ENCODE measurements around the gene MIA. TPM values are rescaled to one million over a fixed set of nuclear protein-coding genes. Genes with fewer than 3 reads are reported as not detected.
"Not testable (repeated sequence)": the region's sequence is repeated elsewhere in the genome, so short reads cannot be mapped to it uniquely, and the experiment has no call there.

MIA gene
- total RNA-seq, 1 experiment from 2014 or later, result not detected

- in situ Hi-C loops (cut with HindIII; ENCODE audit: low sequenced_read_pairs), result no loop called here
- DNase-seq (ENCODE audit: low spot score), result peak; percentile 15
These were observed 36.4 kb downstream of the MIA start for GRCh38 chr19:40811478-40812341.

- in situ Hi-C loops (cut with HindIII; ENCODE audit: low sequenced_read_pairs); DNase-seq (ENCODE audit: low spot score): not testable (repeated sequence)
These were observed 37.2 kb downstream of the MIA start for GRCh38 chr19:40812571-40812970.

- in situ Hi-C loops (cut with HindIII; ENCODE audit: low sequenced_read_pairs), result no loop called here
- DNase-seq (ENCODE audit: low spot score), result no peak
These were observed 37.9 kb downstream of the MIA start for GRCh38 chr19:40813182-40813581.

GRCh38 chr19:40815223-40815622 lies 39.9 kb downstream of the MIA start:
- in situ Hi-C loops (cut with HindIII; ENCODE audit: low sequenced_read_pairs), result no loop called here
- DNase-seq (ENCODE audit: low spot score), result no peak

GRCh38 chr19:40818480-40819399 lies 43.4 kb downstream of the MIA start:
- peak; percentile 49 for DNase-seq (ENCODE audit: low spot score)
- in situ Hi-C loops (cut with HindIII; ENCODE audit: low sequenced_read_pairs), result not testable (repeated sequence)

GRCh38 chr19:40819479-40820234 lies 44.3 kb downstream of the MIA start:
- in situ Hi-C loops (cut with HindIII; ENCODE audit: low sequenced_read_pairs), result not testable (repeated sequence)

GRCh38 chr19:40822161-40822560 lies 46.8 kb downstream of the MIA start:
- in situ Hi-C loops (cut with HindIII; ENCODE audit: low sequenced_read_pairs), result no loop called here
- no peak for DNase-seq (ENCODE audit: low spot score)

More at GRCh38 chr19:40819479-40820234, 44.3 kb downstream of the MIA start:
- peak; percentile 65 for DNase-seq (ENCODE audit: low spot score)

GRCh38 chr19:40822704-40823553 lies 47.6 kb downstream of the MIA start:
- peak; percentile 25 for DNase-seq (ENCODE audit: low spot score)
- in situ Hi-C loops (cut with HindIII; ENCODE audit: low sequenced_read_pairs), result not testable (repeated sequence)

GRCh38 chr19:40824916-40825315 lies 49.6 kb downstream of the MIA start:
- DNase-seq (ENCODE audit: low spot score); in situ Hi-C loops (cut with HindIII; ENCODE audit: low sequenced_read_pairs): not testable (repeated sequence)

- in situ Hi-C loops (cut with HindIII; ENCODE audit: low sequenced_read_pairs); DNase-seq (ENCODE audit: low spot score): not testable (repeated sequence)
These were observed 50.3 kb downstream of the MIA start for GRCh38 chr19:40825460-40826095.

GRCh38 chr19:40826312-40826698 lies 51.0 kb downstream of the MIA start:
- DNase-seq (ENCODE audit: low spot score); in situ Hi-C loops (cut with HindIII; ENCODE audit: low sequenced_read_pairs): not testable (repeated sequence)

GRCh38 chr19:40826699-40827385 lies 51.5 kb downstream of the MIA start:
- in situ Hi-C loops (cut with HindIII; ENCODE audit: low sequenced_read_pairs); DNase-seq (ENCODE audit: low spot score): not testable (repeated sequence)

Other genes starting within 250 kb of the MIA start
- gene SHKBP1, start 198.6 kb upstream of the MIA start, total RNA-seq (2014; rRNA removed; shearing (Covaris generic)), result 74.5 and 115 TPM in 2 replicates
- gene LTBP4, start 174.2 kb upstream of the MIA start, total RNA-seq (2014; rRNA removed; shearing (Covaris generic)), result 54.8 and 64.4 TPM in 2 replicates
- 18.5 and 25.1 TPM in 2 replicates for gene NUMBL, start 84.9 kb upstream of the MIA start, total RNA-seq (2014; rRNA removed; shearing (Covaris generic))
- gene COQ8B, start 58.6 kb upstream of the MIA start, total RNA-seq (2014; rRNA removed; shearing (Covaris generic)), result 58.6 and 59.5 TPM in 2 replicates
- 14.3 and 24.4 TPM in 2 replicates for gene ITPKC, start 58.4 kb upstream of the MIA start, total RNA-seq (2014; rRNA removed; shearing (Covaris generic))
- 3.3 and 6.8 TPM in 2 replicates for gene ACTMAP, start 25.0 kb upstream of the MIA start, total RNA-seq (2014; rRNA removed; shearing (Covaris generic))
- gene SNRPA, start 24.3 kb upstream of the MIA start, total RNA-seq (2014; rRNA removed; shearing (Covaris generic)), result 134 and 162 TPM in 2 replicates
- 8.2 and 20.8 TPM in 2 replicates for gene RAB4B, start 2.7 kb downstream of the MIA start, total RNA-seq (2014; rRNA removed; shearing (Covaris generic))
- 113 and 117 TPM in 2 replicates for gene EGLN2, start 23.7 kb downstream of the MIA start, total RNA-seq (2014; rRNA removed; shearing (Covaris generic))
- not detected in 2 replicates for gene CYP2A6, start 74.9 kb downstream of the MIA start, total RNA-seq (2014; rRNA removed; shearing (Covaris generic))
- not detected in 2 replicates for gene CYP2A7, start 106.7 kb downstream of the MIA start, total RNA-seq (2014; rRNA removed; shearing (Covaris generic))
- gene CYP2B6, start 215.8 kb downstream of the MIA start, total RNA-seq (2014; rRNA removed; shearing (Covaris generic)), result not detected in 2 replicates